Muscle of back (tissue), 11 donors: Measurements from ENCODE around the gene RPH3AL. TPM values are rescaled to one million over a fixed set of nuclear protein-coding genes. Genes with fewer than 3 reads are reported as not detected.
"Not testable (repeated sequence)": the region's sequence is repeated elsewhere in the genome, so short reads cannot be mapped to it uniquely, and the experiment has no call there.

Experiments
- DNase-seq, 3 donors: peaks; one replicate each; pipeline versions ENCODE4 v3.0.0 to v3.0.0-alpha.2; 2013
- polyA plus RNA-seq, 10 donors: library from polyadenylated mRNA; unstranded; fragments of 120-200 nt; gene quantifications; one replicate each; pipeline ENCODE4 v1.2.1, GENCODE V29; 2013; ENCODE audit not compliant: insufficient read length in 10 of 10

The RPH3AL gene
- polyA plus RNA-seq, 10 donors: 3.1 to 6.9 (median 3.9) TPM

GRCh38 chr17:238964-239259 is 113.7 kb downstream of the RPH3AL start:
- DNase-seq: no peak

GRCh38 chr17:238071-238963 is 114.3 kb downstream of the RPH3AL start:
- no peak for DNase-seq

DNA sequence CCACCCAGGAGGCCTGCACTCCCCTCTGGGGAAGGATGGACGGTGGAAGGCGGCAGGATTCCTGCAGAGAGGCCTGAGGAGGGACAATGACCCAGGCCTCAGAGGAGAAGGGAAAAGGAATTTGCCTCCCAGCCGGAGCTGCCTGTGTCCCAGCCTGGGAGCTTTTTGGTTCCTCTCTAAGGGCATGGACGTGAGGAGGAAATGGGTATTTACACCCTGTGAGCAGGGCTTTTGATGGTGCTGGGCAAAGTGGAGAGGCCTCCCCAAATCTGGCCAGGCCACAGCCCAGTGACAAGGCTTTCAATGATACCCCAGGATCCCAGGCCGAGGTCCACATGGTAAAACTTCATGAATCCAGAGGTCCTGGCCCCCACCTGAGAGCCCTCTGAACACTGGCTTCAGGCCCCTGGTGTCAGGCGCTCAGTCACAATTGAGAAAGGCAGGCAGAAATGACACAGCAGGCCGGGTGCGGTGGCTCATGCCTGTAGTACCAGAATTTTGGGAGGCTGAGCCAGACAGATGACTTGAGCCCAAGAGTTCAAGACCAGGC is 115.1 kb downstream of the RPH3AL start:
- no peak for DNase-seq

GRCh38 chr17:236641-237405 is 115.8 kb downstream of the RPH3AL start:
- no peak for DNase-seq

- no peak for DNase-seq
These were observed 116.6 kb downstream of the RPH3AL start for GRCh38 chr17:235831-236640.

DNA sequence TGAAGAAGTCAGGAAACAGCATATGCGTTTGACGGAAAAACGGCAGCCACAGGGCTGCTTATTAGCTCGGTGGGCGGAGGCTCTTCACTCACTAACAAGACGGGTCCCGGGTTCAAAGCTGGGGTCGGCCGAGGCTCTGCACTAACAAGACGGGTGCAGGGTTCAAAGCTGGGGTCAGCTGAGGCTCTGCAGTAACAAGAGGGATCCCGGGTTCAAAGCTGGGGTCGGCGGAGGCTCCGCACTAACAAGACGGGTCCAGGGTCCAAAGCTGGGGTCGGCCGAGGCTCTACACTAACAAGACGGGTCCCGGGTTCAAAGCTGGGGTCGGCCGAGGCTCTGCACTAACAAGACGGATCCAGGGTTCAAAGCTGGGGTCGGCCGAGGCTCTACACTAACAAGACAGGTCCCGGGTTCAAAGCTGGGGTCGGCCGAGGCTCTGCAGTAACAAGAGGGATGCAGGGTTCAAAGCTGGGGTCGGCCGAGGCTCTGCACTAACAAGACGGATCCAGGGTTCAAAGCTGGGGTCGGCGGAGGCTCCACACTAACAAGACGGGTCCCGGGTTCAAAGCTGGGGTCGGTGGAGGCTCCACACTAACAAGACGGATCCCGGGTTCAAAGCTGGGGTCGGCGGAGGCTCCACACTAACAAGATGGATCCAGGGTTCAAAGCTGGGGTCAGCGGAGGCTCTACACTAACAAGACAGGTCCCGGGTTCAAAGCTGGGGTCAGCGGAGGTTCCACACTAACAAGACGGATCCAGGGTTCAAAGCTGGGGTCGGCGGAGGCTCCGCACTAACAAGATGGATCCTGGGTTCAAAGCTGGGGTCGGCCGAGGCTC is 117.4 kb downstream of the RPH3AL start:
- DNase-seq: not testable (repeated sequence)

- DNase-seq: peak in 1 of 3 donors; percentile 43
These were observed 118.2 kb downstream of the RPH3AL start for GRCh38 chr17:234163-234993.

DNA sequence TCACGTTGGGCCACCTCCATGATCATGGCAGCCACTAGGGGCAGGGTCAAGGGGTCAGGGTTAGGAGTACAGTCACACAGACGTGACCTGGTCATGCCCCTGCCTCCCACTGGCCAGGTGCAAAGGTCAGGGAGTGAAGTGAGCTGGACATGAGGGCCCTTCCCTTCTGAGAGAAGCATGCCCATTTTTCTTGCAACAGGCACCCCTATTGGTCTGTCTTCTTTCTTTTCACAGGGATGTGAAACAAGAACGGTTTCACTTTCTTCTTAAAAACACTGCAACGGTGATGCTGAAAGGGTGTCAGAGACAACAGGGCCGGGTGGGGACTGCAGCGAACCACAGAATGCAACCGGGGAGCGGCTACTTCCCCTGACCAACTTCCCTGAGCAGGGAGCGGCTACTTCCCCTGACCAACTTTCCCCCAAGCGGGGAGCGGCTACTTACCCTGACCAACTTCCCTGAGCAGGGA is 119.1 kb downstream of the RPH3AL start:
- no peak for DNase-seq

DNA sequence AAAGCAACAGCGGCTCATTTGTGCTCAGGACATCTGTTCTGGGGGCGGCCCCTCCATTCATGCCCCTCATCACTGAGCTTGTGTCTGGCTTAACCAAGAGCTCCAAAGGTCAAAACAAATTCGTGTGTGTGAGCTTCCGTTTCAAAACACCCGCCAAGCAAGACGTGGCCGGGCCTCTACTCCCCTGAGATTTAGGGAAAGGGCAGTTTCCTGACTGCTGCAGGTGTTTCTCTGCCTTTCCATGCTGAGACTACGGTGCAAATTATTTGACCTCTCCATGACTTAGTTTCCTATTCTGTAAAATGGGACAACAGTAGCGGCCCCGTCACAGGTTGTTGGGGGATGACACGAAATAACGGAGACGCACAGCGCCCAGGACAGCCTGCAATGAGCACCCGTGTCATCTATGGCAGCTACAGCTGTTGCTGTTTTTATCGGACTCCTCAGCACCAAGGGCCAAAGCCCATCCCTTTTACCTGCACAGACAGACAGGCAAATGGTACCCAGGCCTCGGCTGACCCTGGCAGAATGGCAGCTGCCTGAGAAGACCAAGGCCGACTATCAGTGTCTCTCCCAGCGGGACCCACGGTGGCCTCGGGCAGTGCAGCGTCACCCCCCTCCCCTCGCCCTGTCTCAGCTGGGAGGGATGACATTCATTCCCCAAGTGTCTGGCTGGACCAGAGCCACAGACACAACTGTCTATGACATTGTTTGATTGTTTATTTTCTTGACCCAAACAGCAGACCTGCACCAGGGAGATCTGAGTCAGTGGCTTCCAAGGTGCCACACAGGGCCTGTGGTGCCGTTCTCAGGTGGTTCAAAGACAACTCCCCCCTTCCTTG is 120.4 kb downstream of the RPH3AL start:
- DNase-seq: no peak

- DNase-seq: no peak
These were observed 121.2 kb downstream of the RPH3AL start for GRCh38 chr17:231191-231965.

GRCh38 chr17:230395-230770 is 122.2 kb downstream of the RPH3AL start:
- DNase-seq: no peak

DNA sequence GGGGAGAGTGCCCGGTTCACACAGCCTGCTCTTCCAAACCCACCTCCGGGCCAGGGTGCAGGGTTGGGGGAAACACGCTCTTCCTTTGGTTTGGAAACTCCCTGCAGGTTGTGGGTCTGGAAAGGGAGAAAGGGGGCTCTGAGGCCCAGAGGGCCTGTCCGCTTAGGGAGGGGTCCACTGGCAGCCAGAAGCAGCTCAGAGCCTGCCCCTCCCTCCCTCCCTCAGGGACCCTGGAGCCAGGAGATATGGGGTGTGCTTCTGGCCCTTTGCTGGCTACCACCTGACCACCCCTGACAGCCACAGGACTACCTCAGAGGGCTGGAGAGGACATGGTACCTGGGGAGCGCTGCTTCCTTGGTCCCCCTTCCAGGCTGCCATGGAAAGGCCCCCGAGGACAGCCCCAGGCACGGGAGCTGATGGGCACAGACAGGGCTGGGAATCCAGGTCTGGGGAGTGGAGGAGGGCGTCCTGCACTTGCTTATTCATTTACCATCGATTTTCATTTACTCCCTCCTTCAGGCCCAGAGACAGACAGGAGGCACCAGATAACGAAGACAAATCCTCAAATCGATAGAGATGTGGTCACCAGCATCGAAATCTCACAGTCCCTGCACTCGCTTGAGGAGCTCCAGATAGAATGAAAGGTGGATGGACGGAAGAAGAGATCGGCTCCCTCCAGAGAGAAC is 122.8 kb downstream of the RPH3AL start:
- no peak for DNase-seq

- peak in 2 of 3 donors; percentile 33 to 48 for DNase-seq
These were observed 123.5 kb downstream of the RPH3AL start for GRCh38 chr17:228951-229708.

GRCh38 chr17:227946-228615 is 124.5 kb downstream of the RPH3AL start:
- DNase-seq: no peak

- DNase-seq: peak in 2 of 3 donors; percentile 64 to 84
These were observed 125.3 kb downstream of the RPH3AL start for GRCh38 chr17:227078-227945.
